GM18520 (cell line): ENCODE data around the gene HS3ST5.

Experiments used
- ATAC-seq: cut with Tn5 transposase; IDR thresholded peaks from one replicate; pipeline ENCODE4 v1.9.1; 2021; ENCODE audit not compliant: unreplicated experiment

HS3ST5 gene

DNA sequence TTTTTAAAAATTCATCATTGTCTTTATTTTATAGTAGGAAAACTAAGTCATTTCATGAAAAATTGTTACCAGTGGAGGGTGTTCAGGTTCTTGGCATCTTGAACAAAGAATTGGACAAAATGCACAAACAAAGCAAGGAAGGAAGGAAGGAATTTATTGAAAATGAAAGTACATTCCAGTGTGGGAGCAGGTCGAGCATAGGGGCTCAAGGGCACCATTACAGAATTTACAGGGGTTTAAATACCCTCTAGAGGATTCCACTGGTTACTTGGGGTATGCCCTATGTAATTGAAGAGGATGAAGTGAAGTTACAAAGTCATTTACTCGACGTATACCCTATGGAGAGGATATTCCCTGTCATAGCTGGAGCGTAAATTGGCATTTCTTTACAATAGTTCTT, 334.5 kb downstream of the HS3ST5 start:
- ATAC-seq = no peak

GRCh38 chr6:114007516-114007915, 335.3 kb downstream of the HS3ST5 start:
- ATAC-seq = peak; percentile 55
